Liver (tissue), 3 donors: Measurements from ENCODE around the gene SNAPC5.

ENCODE experiments used
- JUND ChIP-seq, 2 donors: IDR thresholded peaks; 2 replicates each; pipeline ENCODE4 v1.6.1; 2016; ENCODE audit warnings: antibody characterized with exemption in 2 of 2
- RAD21 ChIP-seq, 2 donors: IDR thresholded peaks; 2 replicates each; pipeline ENCODE4 v1.6.1; 2016; ENCODE audit warnings: antibody characterized with exemption in 2 of 2, mild to moderate bottlenecking in 2 of 2
- RXRA ChIP-seq, 2 donors: IDR thresholded peaks; 2 replicates each; pipeline ENCODE4 v1.6.1; 2017 to 2018; ENCODE audit warnings: antibody characterized with exemption in 2 of 2, mild to moderate bottlenecking in 1 of 2
- TAF1 ChIP-seq: conservative IDR thresholded peaks from 2 replicates; pipeline ENCODE4 v1.6.1; 2016; ENCODE audit warnings: antibody characterized with exemption, mild to moderate bottlenecking
- YY1 ChIP-seq: IDR thresholded peaks from 2 replicates; pipeline ENCODE4 v1.6.1; 2016; ENCODE audit warnings: antibody characterized with exemption, mild to moderate bottlenecking
- TF ChIP-seq, protein P1 (sequence below): fragments of 150-350 bp; IDR thresholded peaks from 2 replicates; pipeline ENCODE4 v1.5.1; 2017; ENCODE audit warnings: improper control_type of control experiment, low read depth, low read length; ENCODE audit not compliant: missing input control
- TF ChIP-seq, protein P2 (sequence below): IDR thresholded peaks from 2 replicates; pipeline ENCODE4 v1.6.1; 2016; ENCODE audit warnings: antibody characterized with exemption, mild to moderate bottlenecking
- TF ChIP-seq, protein P3 (sequence below): IDR thresholded peaks from 2 replicates; pipeline ENCODE4 v1.6.1; 2016; ENCODE audit warnings: antibody characterized with exemption
- donor health status: healthy.
- donor health status: healthy.

DNA sequence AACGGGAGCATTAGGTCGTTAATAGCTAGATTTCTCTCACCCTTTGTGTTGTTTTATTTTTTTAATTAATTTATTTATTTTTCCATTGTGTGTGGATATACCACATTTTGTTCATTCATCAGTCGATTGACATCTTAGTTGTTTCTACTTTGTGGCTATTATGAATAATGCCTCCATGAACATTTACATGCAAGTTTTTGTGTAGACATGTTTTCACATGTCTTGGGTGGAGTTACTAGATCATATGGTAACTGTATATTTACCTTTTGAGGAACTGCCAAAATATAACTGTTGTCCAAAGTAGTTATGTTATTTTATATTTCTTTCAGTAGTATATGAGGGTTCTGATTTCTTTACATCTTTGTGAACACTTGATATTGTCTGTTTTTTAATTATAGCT lies 26.4 kb upstream of the SNAPC5 start:
- TF ChIP-seq, protein P1, sequence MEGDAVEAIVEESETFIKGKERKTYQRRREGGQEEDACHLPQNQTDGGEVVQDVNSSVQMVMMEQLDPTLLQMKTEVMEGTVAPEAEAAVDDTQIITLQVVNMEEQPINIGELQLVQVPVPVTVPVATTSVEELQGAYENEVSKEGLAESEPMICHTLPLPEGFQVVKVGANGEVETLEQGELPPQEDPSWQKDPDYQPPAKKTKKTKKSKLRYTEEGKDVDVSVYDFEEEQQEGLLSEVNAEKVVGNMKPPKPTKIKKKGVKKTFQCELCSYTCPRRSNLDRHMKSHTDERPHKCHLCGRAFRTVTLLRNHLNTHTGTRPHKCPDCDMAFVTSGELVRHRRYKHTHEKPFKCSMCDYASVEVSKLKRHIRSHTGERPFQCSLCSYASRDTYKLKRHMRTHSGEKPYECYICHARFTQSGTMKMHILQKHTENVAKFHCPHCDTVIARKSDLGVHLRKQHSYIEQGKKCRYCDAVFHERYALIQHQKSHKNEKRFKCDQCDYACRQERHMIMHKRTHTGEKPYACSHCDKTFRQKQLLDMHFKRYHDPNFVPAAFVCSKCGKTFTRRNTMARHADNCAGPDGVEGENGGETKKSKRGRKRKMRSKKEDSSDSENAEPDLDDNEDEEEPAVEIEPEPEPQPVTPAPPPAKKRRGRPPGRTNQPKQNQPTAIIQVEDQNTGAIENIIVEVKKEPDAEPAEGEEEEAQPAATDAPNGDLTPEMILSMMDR = no peak
- TF ChIP-seq, protein P2, sequence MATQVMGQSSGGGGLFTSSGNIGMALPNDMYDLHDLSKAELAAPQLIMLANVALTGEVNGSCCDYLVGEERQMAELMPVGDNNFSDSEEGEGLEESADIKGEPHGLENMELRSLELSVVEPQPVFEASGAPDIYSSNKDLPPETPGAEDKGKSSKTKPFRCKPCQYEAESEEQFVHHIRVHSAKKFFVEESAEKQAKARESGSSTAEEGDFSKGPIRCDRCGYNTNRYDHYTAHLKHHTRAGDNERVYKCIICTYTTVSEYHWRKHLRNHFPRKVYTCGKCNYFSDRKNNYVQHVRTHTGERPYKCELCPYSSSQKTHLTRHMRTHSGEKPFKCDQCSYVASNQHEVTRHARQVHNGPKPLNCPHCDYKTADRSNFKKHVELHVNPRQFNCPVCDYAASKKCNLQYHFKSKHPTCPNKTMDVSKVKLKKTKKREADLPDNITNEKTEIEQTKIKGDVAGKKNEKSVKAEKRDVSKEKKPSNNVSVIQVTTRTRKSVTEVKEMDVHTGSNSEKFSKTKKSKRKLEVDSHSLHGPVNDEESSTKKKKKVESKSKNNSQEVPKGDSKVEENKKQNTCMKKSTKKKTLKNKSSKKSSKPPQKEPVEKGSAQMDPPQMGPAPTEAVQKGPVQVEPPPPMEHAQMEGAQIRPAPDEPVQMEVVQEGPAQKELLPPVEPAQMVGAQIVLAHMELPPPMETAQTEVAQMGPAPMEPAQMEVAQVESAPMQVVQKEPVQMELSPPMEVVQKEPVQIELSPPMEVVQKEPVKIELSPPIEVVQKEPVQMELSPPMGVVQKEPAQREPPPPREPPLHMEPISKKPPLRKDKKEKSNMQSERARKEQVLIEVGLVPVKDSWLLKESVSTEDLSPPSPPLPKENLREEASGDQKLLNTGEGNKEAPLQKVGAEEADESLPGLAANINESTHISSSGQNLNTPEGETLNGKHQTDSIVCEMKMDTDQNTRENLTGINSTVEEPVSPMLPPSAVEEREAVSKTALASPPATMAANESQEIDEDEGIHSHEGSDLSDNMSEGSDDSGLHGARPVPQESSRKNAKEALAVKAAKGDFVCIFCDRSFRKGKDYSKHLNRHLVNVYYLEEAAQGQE = no peak
- TF ChIP-seq RAD21 (IDR thresholded peaks at IDR 0.05) (no peak), JUND (IDR thresholded peaks at IDR 0.05) (no peak), RXRA (IDR thresholded peaks at IDR 0.05) (no peak), TAF1 (no peak), YY1 (no peak)
- TF ChIP-seq, protein P3, sequence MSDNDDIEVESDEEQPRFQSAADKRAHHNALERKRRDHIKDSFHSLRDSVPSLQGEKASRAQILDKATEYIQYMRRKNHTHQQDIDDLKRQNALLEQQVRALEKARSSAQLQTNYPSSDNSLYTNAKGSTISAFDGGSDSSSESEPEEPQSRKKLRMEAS = no peak
